Hematopoietic multipotent progenitor cell treated with erythropoietin and hydrocortisone succinate and interleukin-3 and kit ligand, for 4 days (in vitro differentiated cells): ENCODE results near the gene SGCA.

Source experiments
- DNase-seq: peaks from one replicate; pipeline ENCODE4 v3.0.0-alpha.2; 2015

SGCA gene

GRCh38 chr17:50134206-50135110 is 31.3 kb upstream of the SGCA start:
- DNase-seq, result no peak

- DNase-seq, result no peak
These were observed 30.3 kb upstream of the SGCA start for GRCh38 chr17:50135316-50136095.

- DNase-seq, result no peak
These were observed 29.6 kb upstream of the SGCA start for GRCh38 chr17:50136096-50136687.

GRCh38 chr17:50137042-50137441 is 28.8 kb upstream of the SGCA start:
- DNase-seq, result no peak

- DNase-seq, result no peak
These were observed 26.5 kb upstream of the SGCA start for GRCh38 chr17:50139185-50139783.

GRCh38 chr17:50139950-50140885 is 25.6 kb upstream of the SGCA start:
- DNase-seq, result peak; percentile 90

GRCh38 chr17:50141026-50141744 is 24.6 kb upstream of the SGCA start:
- DNase-seq, result no peak

- no peak for DNase-seq
These were observed 24.1 kb upstream of the SGCA start for GRCh38 chr17:50141745-50142110.

- no peak for DNase-seq
These were observed 22.2 kb upstream of the SGCA start for GRCh38 chr17:50143461-50144176.

- no peak for DNase-seq
These were observed 21.4 kb upstream of the SGCA start for GRCh38 chr17:50144355-50144754.

- no peak for DNase-seq
These were observed 20.8 kb upstream of the SGCA start for GRCh38 chr17:50144845-50145531.

- no peak for DNase-seq
These were observed 20.1 kb upstream of the SGCA start for GRCh38 chr17:50145532-50146229.

- peak; percentile 57 for DNase-seq
These were observed 19.4 kb upstream of the SGCA start for GRCh38 chr17:50146230-50146926.

- DNase-seq, result no peak
These were observed 18.7 kb upstream of the SGCA start for GRCh38 chr17:50146927-50147665.

GRCh38 chr17:50147841-50148225 is 18.0 kb upstream of the SGCA start:
- DNase-seq, result no peak

- peak; percentile 83 for DNase-seq
These were observed 17.3 kb upstream of the SGCA start for GRCh38 chr17:50148226-50149090.

- DNase-seq, result no peak
These were observed 16.8 kb upstream of the SGCA start for GRCh38 chr17:50149091-50149416.
